ENCODE data around the gene BDKRB2.

GRCh38 chr14:96229315-96229714, 24.7 kb downstream of the BDKRB2 start:
- TF ChIP-seq POLR2A (IDR thresholded peaks at IDR 0.05) (no peak), CTCF (IDR thresholded peaks at IDR 0.05) (no peak), EP300 (IDR thresholded peaks at IDR 0.05) (no peak)

All from ovary (tissue), 3 donors.